HK-2 (cell line): Measurements from ENCODE around the gene HMGCS2.

ENCODE experiments used
- DNase-seq: peaks from one replicate; pipeline ENCODE4 v3.0.0-alpha.2; 2018; ENCODE audit not compliant: unreplicated experiment

The HMGCS2 gene

DNA sequence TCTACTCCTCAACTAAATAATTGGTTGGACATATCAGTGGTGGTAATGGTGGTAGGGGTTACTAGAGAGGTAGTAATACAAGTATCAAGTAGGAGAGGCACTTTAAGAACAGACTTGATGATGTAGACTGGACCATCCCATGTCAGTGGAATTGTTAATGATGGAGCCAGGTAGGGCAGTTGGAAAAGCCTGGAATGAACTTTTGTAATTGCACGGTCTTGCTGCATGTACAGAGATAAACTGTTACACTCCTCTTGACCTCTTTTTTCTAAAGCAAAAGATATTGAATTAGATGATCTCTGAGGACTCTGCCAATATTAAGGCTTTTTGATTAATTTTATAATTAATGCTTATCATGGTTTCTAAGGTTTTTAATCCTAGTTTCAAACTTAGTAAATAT, 5.8 kb downstream of the HMGCS2 start:
- no peak for DNase-seq

DNA sequence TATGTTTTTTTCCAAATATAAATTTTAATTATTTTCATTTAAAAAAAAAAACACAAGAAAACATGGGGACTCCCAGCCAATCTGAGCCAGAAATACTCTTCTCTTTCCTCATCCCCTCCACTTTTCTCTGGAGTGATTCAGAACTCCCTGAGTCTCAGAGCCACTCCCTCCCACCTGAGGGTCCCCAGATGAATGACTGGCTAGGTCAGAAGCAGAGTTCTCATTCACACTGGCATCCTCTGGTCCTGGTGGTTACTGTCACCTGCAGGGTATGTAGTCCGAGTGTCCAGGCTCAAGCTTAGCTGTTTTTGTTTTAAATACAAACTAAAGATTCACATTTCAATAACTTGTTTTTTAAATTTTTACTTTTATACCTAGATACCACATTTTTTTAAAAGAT, 6.3 kb downstream of the HMGCS2 start:
- no peak for DNase-seq

DNA sequence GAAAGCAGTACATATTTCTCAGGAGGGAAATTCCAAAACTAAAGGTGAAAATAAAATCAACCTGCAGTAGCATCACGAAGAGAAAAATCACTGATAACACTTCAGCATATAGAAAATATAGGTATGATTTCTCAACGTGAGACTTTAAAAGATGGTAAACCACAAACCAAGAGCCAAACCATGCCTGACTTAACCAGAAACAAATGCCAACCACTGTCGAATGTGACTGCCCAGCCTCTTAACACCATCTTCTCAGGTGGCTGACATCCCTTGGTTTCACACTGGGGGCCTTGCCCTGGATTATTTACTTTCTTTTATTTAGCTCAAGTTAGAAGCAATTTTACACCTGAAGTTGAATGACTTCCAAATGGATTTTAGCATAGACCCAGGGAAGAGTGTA, 10.1 kb downstream of the HMGCS2 start:
- DNase-seq = no peak

DNA sequence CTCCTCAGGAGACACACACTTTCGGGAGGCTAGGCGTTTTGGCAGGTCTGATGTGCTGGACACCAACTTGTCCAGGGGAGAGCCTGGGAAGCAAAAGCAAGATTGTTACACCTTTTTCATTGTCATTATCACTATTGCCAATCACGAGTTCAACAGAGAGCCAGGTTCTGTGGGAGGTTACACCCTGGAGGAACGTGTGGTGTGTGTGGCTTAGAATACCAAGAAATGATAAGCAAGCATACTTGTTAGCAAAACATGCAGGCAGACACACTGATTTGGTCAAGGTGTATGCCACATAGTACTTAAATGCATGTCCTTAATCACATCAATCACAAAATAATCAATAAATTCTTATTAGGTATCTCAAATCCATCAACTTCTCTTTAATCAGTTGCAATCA, 16.1 kb downstream of the HMGCS2 start:
- no peak for DNase-seq

DNA sequence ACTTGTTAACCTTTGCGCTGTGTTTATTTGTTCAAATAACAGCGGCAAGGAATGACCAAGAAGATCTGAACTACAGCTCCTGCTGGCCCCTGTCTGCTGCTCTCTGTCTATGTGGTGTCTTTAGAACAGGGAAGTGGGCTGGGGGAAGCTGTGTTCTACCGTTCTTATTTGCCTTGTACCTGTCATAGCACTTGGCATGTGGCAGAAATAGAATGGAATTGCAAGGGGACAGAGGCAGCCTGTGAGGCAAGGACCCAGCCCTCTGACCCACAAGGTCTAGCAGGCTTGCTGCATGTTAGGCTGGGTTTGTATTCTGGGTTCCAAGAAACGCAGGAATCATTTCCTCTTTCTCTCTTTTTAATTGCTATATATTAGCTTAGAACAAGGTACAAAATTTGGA, 20.7 kb downstream of the HMGCS2 start:
- no peak for DNase-seq

DNA sequence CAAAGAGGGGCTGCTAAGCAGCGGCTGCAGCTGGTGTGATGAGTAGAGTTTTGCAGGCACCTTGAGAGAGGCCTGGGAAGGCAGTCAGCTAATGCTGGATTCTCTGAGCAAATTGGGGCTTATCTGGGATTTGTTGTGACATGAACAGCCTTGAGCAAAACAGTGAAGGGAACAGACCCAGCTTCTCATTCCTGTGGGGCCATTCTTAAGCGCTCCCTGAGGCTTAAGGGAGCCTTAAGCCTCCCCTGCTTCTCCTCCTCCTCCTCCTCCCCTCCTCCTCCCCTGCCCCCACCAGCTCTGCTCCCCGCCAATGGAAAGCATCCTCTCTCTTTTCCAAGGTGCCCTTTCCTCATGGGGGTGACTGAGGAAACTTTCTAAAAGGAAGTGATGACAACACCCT, 21.3 kb downstream of the HMGCS2 start:
- DNase-seq = no peak

DNA sequence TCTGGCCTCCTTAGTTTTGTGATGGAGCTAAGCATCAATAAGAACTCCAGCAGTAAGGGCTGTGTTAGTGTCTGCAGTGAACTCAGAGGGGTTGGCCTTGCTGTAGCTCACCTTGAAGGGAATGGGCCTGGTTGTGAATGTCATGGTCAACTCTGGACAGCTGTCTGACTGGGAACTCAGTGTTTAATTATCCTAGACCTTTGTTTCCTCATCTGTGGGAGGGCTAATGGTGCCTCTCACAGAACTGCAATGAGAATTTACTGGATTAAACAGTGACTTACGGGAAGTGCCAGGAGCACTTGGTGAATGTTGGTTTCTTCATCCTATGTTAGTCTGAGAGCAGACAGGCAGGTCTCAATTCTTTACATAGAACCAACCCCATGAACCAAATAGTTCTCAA, 23.7 kb downstream of the HMGCS2 start:
- no peak for DNase-seq

DNA sequence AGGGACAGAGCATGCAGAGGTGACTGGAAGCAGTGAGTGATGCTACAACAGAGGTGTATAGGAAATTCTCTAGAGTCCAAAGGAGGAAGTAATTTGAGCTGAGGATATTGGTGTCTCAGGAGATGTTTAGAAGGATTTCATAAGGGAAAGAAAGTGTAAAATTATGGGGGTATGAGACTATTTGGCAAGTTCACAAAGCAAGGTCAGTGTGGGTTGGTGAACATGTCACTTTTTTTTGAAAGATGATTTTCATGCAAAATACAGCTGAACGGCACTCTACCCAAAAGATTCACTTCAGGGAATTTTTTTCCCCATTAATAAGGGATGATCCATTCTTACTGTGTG, 24.1 kb downstream of the HMGCS2 start:
- DNase-seq = no peak

DNA sequence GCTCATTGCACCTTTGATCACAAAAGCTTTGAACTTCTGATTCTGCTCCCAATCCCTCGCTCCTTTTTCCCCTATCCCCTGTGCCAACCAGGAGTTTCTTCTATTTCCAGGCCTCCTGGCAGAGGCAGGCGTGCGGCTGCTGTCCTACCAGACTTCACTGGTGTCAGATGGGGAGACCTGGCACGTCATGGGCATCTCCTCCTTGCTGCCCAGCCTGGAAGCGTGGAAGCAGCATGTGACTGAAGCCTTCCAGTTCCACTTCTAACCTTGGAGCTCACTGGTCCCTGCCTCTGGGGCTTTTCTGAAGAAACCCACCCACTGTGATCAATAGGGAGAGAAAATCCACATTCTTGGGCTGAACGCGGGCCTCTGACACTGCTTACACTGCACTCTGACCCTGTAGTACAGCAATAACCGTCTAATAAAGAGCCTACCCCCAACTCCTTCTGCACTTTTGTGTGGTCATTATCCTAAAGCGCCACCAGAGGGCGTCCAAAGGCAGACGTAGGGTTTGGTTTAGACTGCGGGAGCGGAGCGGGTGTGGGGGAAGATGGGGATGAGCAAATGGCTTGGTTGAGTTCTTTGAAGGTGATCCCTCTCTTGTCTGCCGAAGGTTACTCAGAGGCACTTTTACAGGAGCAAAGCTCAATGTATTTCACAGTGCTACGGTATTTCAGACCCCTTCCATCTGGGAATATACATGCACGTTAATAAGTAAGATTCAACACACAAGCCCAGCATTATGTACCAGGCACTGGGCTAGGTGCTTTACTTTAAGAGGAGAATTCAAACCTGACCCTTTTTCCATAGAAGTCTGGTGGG, 24.7 kb downstream of the HMGCS2 start:
- peak; percentile 47 for DNase-seq

DNA sequence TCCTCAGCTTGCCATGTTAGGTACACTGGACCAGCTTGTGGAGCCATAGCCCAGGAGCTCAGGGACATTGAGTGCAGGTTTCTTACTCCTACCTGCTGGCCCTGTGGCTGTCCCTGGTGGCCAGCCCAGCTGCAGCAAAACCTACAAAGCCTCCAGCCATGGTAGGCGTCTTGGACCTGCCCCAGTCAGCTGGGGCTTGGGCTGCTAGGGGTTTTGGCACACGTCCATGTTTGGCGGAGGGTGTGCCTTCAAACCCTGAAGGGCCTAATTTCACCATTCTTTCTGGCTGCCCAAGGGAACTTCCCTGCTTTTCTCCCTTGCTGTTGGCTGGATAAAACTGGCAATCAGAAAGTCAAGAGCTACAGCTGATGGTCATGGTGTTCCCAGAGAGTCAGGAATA, 25.4 kb downstream of the HMGCS2 start:
- DNase-seq = no peak

DNA sequence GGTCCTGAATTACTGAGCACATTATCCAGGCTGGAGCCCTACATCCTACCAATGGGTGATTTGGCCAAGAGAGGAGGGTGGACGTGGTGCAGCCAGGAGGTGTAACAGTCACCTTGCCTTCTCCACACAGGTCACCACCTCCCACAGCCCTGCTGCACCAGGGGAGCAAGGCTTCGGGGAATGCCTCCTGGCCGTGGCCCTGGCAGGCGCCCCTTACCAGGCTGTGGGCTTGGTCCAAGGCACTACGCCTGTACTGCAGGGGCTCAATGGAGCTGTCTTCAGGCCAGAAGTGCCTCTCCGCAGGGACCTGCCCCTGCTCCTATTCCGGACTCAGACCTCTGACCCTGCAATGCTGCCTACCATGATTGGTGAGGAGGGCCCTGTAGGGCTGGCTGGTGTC, 26.0 kb downstream of the HMGCS2 start:
- DNase-seq = no peak

DNA sequence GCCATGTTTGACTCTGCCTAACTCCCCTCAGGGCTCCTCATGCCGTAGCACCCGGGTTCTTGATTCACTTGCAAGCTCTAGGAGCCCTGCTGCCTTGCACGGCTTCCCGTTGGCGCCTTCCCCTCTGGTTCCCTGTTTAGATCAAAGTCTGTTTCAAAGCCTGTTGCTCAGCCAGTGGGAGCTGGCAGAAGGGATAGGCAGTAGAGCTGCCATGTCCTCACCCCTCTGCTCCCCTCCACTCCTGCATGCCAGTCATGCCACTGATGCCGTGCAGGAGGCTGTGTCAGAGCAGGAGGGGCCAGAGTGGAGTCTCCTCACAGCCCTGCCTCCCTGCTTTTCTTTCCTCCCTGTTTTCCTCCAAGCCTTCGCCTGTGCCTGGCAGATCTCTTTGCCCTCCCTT, 26.5 kb downstream of the HMGCS2 start:
- no peak for DNase-seq

DNA sequence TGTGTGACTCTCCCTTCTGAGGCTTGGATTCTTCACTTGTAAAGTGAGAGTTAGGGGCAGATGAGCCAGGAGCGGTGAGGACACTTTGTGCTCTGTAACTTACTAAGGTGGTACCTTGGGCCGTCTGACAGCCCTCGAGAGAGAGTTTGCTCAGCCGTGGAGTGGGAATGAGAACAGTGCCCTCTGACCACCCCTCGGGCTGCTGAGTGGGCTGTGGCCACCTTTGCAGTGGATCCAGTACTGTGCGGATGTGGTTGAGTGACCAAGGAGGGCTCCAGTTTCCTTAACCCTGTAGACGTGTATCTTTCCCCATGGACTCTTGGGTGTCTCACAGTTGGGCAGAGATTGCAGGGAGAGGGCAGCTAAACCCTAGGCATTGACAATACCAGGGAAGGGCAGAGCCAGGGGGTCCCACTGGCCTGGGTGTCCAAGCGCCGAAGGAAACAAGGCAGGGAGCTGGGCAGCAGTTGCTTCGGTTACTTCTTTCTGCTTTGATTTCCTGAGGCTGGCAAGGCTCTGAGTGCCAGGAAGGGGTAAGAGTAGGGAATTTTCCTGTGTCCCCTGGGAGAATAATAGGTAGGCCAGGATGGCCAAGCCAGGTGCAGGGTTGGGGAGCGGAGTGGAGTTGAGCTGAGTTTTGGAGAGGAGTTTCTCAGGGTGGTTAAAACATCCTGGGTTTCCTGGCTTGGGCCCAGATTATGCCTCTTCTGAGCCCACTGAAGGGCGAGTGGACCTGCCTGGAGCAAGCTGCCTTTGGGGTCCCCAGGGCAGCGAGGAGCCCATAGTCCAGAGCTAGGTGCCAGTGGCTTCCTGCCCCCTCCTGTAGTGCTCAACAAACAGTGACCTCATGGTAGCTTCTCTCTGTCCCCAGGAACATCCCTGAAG, 27.6 kb downstream of the HMGCS2 start:
- DNase-seq = no peak

DNA sequence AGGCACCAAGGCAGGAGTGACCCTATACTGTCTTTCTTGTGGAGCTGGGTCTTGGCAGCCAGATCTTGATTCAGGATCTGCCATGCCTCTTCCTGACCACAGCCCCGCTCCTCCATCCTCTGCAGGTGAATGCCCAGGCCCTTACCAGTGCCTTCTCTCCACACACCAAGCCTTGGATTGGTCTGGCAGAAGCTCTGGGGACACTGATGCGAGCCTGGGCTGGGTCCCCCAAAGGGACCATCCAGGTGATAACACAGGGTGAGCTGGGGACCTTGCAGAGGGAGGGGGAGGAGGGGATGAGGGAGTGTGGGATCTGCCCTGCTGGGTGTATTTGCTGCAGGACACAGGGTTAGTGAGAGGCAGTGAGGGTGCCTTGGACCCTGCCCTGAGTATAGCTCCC, 28.4 kb downstream of the HMGCS2 start:
- DNase-seq = no peak

DNA sequence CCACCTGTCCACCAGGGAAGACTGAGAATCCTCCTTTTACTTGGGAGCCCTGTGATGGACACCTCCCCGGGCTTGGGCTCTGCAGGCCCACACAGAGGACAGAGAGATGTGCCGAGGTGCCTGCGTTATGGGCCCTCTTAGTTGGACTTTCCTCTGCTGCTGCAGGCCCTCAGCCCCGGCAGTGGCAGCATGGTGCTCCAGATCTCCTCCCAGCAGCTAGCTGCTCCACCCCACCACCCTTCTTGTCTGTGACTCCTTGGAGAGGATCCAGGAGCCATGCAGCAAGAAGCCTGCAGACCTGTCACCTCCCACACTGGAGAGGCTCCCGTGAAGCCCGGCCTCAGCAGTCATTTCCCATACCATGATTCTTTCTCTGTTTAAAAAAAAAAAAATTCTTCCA, 29.6 kb downstream of the HMGCS2 start:
- no peak for DNase-seq

DNA sequence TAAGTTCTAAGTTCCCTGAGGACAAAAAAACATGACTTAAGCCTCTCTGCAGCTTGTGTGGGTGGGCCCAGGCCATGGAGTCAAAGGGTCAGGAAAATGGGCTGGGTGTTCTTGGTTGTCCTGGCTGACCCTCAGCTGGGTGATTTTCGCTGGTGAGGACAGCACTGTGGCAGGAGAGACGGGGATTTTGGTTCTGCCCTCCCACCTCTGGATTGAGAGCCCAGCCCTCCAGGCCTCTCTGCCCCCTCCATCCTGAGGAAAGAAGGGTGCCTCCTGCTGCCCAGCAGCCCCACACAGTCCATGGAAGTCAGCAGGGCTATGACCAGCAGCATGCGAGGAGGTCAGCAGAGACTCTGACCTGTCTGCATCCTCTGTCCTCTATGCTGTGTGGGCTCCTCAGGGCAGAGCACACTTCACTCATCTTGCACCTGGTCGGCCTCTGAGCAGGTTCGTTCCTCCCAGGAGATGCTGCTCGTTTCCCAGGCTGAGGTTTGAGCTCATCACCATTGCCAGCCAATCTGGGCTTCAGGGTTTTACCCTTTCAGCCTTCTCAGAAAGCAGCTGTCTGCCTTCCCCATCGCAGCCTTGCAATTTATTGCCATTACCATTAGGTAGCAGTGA, 30.5 kb downstream of the HMGCS2 start:
- DNase-seq = no peak

DNA sequence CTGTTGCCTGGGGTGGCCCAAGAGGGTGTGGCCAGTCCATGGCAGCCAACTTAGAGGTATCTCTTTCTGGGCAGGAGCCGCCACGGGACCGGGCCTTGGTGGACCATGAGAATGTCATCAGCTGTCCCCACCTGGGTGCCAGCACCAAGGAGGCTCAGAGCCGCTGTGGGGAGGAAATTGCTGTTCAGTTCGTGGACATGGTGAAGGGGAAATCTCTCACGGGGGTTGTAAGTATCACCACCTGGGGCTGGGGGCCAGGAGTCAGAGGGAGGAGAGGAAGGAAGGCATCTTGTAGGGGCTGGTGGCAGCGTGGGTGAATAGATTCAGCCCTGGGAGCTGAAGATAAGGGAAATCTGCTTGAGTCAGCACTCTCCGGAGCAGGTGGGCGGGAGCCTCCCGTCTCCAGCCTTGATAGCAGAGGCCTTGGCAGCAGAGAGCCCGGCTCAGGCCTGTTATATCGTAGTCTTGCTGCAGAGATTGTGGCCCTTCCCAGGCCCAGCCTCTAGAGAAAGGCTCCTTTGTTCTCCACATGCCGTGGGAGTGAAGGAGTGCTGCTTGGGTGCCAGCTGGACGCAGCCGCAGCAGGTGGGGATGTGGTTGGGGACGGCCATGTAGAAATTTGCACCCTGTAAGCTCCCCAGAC, 31.5 kb downstream of the HMGCS2 start:
- no peak for DNase-seq

DNA sequence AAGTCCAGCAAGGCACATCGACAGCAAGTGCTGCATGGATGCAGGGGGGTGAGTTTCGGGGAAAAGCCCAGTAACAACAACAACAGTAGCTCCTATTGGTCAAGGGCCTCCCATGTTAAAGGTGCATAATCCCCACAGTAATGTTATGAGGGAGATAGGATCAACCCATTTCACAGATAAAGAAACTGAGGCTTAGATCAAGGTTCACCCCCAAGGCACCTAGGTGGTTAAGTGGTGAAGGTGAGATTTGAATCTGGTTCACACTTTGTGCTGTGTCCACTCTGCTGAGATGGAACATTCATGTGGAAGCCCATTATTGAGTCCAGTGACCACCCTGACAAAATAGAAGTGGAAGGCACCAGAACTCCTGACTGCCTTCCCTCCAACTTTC, 32.1 kb downstream of the HMGCS2 start:
- no peak for DNase-seq

DNA sequence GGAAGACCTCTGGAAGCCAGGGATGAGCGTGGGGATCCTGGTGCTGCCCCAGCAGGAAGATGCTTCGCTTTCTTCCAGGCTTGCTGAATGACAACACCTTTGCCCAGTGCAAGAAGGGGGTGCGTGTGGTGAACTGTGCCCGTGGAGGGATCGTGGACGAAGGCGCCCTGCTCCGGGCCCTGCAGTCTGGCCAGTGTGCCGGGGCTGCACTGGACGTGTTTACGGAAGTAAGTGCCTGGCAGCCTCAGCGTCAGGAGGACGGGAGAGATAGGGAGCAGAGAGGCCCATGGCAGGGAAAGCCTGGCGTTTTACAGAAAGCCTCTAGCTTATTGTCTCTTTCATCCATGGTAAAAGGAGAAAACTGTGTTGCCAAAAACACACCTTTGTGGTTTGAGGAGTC, 33.5 kb downstream of the HMGCS2 start:
- DNase-seq = no peak

DNA sequence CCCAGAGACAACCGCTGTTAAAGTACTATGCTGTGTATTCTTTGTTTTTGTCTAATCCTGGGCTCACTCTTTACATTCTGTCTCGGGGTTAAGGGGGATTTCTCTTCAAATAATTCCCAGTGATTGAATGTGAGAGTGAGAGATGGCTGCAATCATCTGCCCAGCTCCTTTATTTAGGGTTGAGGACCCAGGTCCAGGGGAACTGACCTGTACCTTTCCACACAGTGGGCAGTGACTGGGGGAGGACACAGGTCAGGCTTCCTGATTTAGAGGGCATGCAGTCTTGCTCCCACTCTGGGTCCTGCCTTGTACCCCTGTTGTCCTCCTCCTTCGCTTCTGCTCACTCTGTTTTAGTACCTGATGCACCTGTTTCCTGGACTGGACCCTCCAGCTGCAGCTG, 35.0 kb downstream of the HMGCS2 start:
- no peak for DNase-seq

DNA sequence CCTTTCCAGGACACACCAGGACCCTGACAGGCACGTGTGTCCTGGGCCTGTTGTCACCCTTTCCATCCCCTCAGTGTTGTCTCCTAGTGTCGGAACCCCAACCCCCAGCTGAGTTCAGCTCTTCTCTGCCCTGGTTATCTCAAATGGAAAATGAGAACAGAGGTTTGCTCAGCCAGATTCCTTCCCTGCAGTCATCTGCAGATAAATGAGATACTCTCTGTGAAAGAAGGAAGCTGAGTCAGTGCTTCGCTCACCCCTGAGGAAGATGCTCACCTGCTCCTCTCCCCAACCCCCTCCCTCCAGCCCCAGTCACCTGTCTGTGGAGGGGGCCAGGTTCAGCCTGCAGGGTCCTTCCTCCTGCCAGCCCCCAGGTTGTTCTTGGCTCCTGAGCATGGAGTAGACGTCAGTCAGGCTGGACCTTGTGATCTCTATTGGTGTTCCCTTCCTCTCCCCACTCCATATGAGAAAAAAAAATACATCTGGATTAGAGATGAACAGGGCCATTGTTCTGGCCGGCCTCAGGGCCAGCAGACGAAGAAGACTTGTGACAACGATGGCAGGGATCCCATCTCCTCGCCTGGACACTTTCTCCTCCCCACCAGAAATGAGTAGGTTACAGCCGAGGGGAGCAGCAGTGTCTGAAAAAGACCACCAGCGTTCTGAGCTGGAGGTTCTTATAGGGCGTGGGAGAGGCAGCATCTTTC, 36.1 kb downstream of the HMGCS2 start:
- DNase-seq = no peak
